Body of pancreas (tissue), 4 donors: ENCODE results near the gene PDE6B. TPM values are rescaled to one million over a fixed set of nuclear protein-coding genes. Genes with fewer than 3 reads are reported as not detected.
"Not testable (repeated sequence)": the region's sequence is repeated elsewhere in the genome, so short reads cannot be mapped to it uniquely, and the experiment has no call there.

Experiments
- ATAC-seq: fragments of 150-250 bp; one replicate; pipeline ENCODE4 v1.9.1; 2016
- DNase-seq, 4 donors: peaks; one replicate each; pipeline ENCODE4 v3.0.0-alpha.2; 2019
- H3K27ac ChIP-seq, 4 donors: fragments of 200-600 bp; sonication (generic); 1 replicate in 3 of 4; 2 replicates in 1 of 4; pipeline versions ENCODE4 v1.5.1 to v1.6.1; 2016 to 2019; ENCODE audit warnings: mild to moderate bottlenecking in 1 of 4, mixed read lengths in 1 of 4, moderate library complexity in 1 of 4
- H3K27me3 ChIP-seq, 2 donors: fragments of 200-600 bp; sonication (generic); one replicate each; pipeline ENCODE4 v1.6.0; 2016; ENCODE audit warnings: mild to moderate bottlenecking in 1 of 2
- H3K36me3 ChIP-seq, 2 donors: fragments of 200-600 bp; sonication (generic); replicated peaks in 1 of 2; 2 replicates each; pipeline ENCODE4 v1.5.1; 2016; ENCODE audit warnings: low read depth in 2 of 2; ENCODE audit not compliant: insufficient read depth in 1 of 2
- H3K4me1 ChIP-seq: fragments of 200-600 bp; sonication (generic); one replicate; pipeline ENCODE4 v1.6.0; 2016
- H3K4me3 ChIP-seq, 2 donors: fragments of 200-600 bp; sonication (generic); 1 replicate in 1 of 2; 2 replicates in 1 of 2; pipeline ENCODE4 v1.5.1; 2016 to 2019
- H3K9me3 ChIP-seq, 3 donors: fragments of 200-600 bp; sonication (generic); 1 replicate in 2 of 3; 2 replicates in 1 of 3; pipeline ENCODE4 v1.5.1; 2016
- POLR2A ChIP-seq, 3 donors: fragments of 450-650 bp; IDR thresholded peaks; one replicate each; pipeline ENCODE4 v1.6.1; 2016; ENCODE audit warnings: antibody characterized with exemption in 3 of 3, mild to moderate bottlenecking in 2 of 3
- WGBS, 2 donors: methylation state at CpG; one replicate each; pipeline ENCODE4 v1.1.5; 2017; 5-methylcytosine and 5-hydroxymethylcytosine counted together
- intact Hi-C: fragments of 100-400 bp; cut with DNase I; formaldehyde crosslinking; loops from one replicate; pipeline ENCODE4 v1.15.1; 2023
- total RNA-seq, 2 donors: library from RNA; depleted of rRNA; stranded (reverse); fragments of >200 nt; gene quantifications; one replicate each; pipeline ENCODE4 v1.1.0, GENCODE V29; 2016
- TF ChIP-seq, protein P1 (sequence below), 7 experiments: fragments of 450-650 bp in 4 of 7; fragments of 200-600 bp in 3 of 7; sonication (generic) in 3 of 7; IDR thresholded peaks; one replicate each; pipeline ENCODE4 v1.5.1; 2016 to 2019; ENCODE audit warnings: antibody characterized with exemption in 7 of 7

Gene PDE6B
- total RNA-seq, 2 donors from 2014 or later = 0.26 TPM; not detected in 1

DNA sequence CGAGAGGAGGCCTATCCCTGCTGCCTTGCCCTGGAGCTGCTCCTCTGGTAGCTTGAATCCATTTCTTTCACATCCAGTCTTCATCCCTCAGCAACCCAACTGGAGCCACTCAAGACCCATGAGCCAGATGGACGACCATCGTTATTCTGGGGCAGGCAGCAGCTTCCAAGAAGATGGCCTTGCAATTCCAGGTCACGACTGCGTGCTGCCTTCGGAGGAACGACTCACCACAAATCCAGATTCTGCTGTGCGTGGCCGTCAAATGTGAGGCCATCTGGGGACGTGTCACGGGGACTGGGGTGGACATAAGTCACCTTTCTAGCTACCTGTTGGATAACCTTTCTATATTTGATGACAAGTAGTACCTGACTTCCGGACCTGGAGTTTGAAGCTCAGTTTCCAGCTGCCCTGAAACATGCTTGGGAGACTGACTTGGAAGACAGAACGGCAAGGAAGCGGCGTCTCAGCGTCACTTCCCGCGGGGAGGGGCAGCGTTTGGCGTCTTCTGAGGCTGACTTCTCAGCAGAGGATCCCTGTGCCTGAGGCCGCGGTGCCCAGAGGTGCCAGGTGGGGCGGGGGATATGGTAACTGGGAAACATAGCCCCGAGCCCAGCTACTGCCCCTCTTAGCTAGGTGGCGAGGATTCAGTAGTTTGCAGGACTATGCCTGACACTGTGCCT lies 37.6 kb upstream of the PDE6B start:
- Histone ChIP-seq H3K4me1 (no peaks in the 10 kb centered on the region), H3K27ac (no peak overlapping the region), H3K9me3 (peaks cover 0 to 6% (median 0%) of the 10 kb centered on the region in 3 donors), H3K4me3 (no peak overlapping the region), H3K36me3 (no peaks in the 10 kb centered on the region), H3K27me3 (no peaks in the 10 kb centered on the region)
- intact Hi-C loops = no loop called here
- TF ChIP-seq, protein P1, sequence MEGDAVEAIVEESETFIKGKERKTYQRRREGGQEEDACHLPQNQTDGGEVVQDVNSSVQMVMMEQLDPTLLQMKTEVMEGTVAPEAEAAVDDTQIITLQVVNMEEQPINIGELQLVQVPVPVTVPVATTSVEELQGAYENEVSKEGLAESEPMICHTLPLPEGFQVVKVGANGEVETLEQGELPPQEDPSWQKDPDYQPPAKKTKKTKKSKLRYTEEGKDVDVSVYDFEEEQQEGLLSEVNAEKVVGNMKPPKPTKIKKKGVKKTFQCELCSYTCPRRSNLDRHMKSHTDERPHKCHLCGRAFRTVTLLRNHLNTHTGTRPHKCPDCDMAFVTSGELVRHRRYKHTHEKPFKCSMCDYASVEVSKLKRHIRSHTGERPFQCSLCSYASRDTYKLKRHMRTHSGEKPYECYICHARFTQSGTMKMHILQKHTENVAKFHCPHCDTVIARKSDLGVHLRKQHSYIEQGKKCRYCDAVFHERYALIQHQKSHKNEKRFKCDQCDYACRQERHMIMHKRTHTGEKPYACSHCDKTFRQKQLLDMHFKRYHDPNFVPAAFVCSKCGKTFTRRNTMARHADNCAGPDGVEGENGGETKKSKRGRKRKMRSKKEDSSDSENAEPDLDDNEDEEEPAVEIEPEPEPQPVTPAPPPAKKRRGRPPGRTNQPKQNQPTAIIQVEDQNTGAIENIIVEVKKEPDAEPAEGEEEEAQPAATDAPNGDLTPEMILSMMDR (IDR thresholded peaks at IDR 0.05) = no peak
- TF ChIP-seq POLR2A (IDR thresholded peaks at IDR 0.05) = no peak
- DNase-seq (no peak), ATAC-seq (no peak)
- WGBS, 2 donors = 75 to 78% methylated on average over 18 to 25 of the region's 25 CpGs

DNA sequence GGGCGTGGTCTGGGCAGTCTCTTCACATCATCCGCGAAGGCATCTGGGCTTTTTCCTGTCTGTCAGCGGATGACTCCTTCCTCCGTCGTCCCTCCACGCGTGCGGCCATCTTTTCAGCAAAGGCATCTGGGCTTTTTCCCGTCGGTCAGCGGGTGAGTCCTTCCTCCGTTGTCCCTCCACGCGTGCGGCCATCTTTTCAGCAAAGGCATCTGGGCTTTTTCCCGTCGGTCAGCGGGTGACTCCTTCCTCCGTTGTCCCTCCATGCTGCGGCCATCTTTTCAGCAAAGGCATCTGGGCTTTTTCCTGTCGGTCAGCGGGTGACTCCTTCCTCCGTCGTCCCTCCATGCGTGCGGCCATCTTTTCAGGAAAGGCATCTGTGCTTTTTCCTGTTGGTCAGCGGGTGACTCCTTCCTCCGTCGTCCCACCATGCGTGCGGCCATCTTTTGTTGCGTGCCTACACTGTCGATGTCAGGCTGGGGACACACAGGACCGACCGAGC lies 37.0 kb upstream of the PDE6B start:
- no peak overlapping the region for H3K4me3 ChIP-seq
- H3K27ac ChIP-seq = no peak overlapping the region
- no peaks in the 10 kb centered on the region for H3K36me3 ChIP-seq
- H3K9me3 ChIP-seq = peaks cover 0 to 3% (median 0%) of the 10 kb centered on the region in 3 donors
- H3K27me3 ChIP-seq = no peaks in the 10 kb centered on the region
- ATAC-seq (no peak), DNase-seq (no peak)
- 68 to 79% methylated on average over 36 of the region's 36 CpGs for WGBS, 2 donors
- TF ChIP-seq POLR2A (IDR thresholded peaks at IDR 0.05) = no peak
- TF ChIP-seq, protein P1 (IDR thresholded peaks at IDR 0.05) = no peak
- H3K4me1 ChIP-seq = no peaks in the 10 kb centered on the region
- intact Hi-C loops = no loop called here

DNA sequence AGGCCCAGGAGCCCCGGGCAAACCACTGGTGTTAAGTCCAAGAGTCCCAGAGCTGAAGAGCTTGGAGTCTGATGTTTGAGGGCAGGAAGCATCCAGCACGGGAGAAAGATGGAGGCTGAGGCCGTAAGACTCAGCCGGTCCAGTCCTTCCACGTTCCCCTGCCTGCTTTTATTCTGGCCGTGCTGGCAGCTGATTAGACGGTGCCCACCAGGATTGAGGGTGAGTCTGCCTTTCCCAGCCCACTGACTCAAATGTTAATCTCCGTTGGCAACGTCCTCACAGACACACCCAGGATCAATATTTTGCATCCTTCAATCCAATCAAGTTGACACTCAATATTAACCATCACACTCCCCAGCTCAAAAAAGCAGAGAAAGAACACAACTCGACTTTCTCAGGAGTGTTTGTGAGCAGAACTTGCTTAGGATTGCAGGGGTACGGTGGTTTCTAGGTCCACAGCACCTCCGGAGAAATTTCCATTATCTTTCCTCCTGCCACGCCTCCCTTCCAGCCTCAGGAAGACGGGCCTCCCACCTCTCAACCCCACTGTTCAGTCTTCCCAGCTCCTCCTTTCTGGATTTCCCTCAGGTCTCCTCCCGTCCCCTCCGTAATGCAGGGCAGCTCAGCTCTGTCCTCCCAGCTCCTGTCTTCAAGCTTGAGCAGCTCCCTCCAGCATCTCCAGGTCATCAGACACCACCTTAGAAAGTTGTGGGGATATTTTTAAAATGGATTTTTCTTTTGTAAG lies 36.0 kb upstream of the PDE6B start:
- no peaks in the 10 kb centered on the region for H3K4me1 ChIP-seq
- H3K4me3 ChIP-seq = no peak overlapping the region
- TF ChIP-seq, protein P1 (IDR thresholded peaks at IDR 0.05) = no peak
- TF ChIP-seq POLR2A (IDR thresholded peaks at IDR 0.05) = no peak
- WGBS, 2 donors = 65 to 66% methylated on average over 13 to 16 of the region's 16 CpGs
- H3K27ac ChIP-seq = no peak overlapping the region
- DNase-seq = no peak
- no peak for ATAC-seq
- H3K9me3 ChIP-seq = no peaks in the 10 kb centered on the region
- H3K36me3 ChIP-seq = no peaks in the 10 kb centered on the region
- intact Hi-C loops = no loop called here
- no peaks in the 10 kb centered on the region for H3K27me3 ChIP-seq

DNA sequence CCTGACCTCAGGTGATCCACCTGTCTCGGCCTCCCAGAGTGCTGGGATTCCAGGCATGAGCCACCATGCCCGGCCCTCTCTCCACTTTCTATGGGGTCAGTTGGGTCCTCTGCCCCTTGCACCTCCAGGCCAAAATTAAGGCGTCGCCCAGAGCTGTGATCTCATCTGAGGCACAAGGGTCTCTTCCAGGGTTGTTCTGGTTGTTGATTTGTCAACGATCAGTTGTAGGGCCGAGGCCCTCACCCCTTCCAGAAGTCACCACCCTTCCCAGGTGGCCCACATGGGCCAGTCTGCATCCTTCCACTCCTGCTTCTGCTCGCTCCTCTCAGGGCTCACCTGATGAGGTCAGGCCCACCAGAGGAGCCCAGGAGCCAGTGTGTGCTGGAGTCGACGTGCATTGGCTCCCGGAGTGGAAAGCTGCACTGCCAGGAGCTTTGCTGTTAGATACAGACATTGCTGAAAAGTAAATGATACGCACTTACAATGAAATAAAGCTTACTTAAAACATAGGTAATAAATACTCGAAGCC lies 35.0 kb upstream of the PDE6B start:
- WGBS, 2 donors = 82 to 84% methylated on average over 8 to 12 of the region's 12 CpGs
- no peak for DNase-seq
- Histone ChIP-seq H3K4me3 (no peak overlapping the region), H3K4me1 (no peaks in the 10 kb centered on the region), H3K27ac (no peak overlapping the region), H3K36me3 (no peaks in the 10 kb centered on the region), H3K9me3 (no peaks in the 10 kb centered on the region), H3K27me3 (no peaks in the 10 kb centered on the region)
- TF ChIP-seq, protein P1 (IDR thresholded peaks at IDR 0.05) = no peak
- TF ChIP-seq POLR2A (IDR thresholded peaks at IDR 0.05) = no peak
- ATAC-seq = no peak
- intact Hi-C loops = no loop called here

DNA sequence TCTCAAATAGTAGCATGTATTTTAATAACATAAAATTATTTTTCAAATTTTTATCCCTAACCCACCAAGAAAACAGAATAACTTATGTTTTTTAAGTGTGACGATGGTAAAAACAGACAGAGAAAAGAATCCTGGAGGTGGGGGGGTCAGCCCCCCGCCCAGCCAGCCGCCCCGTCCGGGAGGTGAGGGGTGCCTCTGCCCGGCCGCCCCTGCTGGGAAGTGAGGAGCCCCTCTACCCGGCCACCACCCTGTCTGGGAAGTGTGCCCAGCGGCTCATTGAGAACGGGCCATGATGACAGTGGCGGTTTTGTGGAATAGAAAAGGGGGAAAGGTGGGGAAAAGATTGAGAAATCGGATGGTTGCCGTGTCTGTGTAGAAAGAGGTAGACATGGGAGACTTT lies 33.2 kb upstream of the PDE6B start:
- WGBS, 2 donors = 57 to 72% methylated on average over 13 of the region's 13 CpGs
- H3K9me3 ChIP-seq, H3K4me1 ChIP-seq, H3K4me3 ChIP-seq, DNase-seq, ATAC-seq, H3K27ac ChIP-seq, H3K27me3 ChIP-seq, H3K36me3 ChIP-seq, intact Hi-C loops: not testable (repeated sequence)
